C4-2B (cell line): ENCODE measurements around the gene SURF4.
"Not testable (repeated sequence)": the region's sequence is repeated elsewhere in the genome, so short reads cannot be mapped to it uniquely, and the experiment has no call there.

Source experiments
- CTCF ChIP-seq: fragments of 450-650 bp; conservative IDR thresholded peaks from 2 replicates; pipeline ENCODE4 v1.5.1; 2017; ENCODE audit warnings: mild to moderate bottlenecking
- ZFX ChIP-seq: fragments of 450-650 bp; IDR thresholded peaks from 2 replicates; pipeline ENCODE4 v1.6.1; 2017

- not testable (repeated sequence) for TF ChIP-seq CTCF, ZFX
Measured at GRCh38 chr9:133317551-133317950, 58.3 kb downstream of the SURF4 start.
